ENCODE data around the gene RPS21.

The RPS21 gene

DNA sequence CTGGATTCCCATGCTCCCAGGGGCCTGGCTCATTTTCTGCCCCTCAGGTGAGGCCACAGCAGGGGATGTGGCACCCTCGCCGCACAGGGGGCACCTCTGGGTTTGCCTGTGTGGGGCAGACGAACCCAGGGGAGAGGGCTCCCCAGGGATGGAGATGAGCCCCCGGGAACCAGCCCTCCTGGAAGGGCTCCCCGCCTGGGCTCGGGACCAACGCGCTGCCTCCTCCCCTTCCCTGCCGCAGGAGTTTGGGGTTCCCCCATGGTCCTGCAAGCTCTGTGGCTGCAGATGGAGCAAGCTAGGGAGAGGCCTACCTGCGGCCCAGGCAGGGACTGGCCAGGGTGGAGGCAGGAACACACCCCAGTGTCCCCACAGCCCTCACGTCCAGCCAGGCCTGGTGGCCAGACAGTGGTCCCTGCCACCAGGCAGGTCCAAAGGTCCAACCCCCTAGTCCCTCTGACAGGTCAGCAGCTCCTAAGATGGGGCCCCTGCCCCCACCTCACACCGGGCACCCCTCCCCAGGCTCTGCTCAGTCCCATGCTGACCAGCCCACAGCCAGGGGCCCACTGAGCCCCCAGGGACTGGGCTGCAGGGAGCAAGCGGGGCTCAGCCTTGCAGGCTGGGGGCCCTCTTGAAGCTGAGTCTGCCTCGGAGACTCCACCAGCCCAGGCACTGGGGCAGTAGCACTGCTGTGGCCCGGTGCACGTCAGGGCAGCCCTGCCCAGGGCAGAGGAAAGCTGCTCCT lies 33.4 kb upstream of the RPS21 start:
- DNase-seq (ENCODE audit: extremely low spot score, insufficient read length, low read depth) (no peak), FAIRE-seq (no peak)

DNA sequence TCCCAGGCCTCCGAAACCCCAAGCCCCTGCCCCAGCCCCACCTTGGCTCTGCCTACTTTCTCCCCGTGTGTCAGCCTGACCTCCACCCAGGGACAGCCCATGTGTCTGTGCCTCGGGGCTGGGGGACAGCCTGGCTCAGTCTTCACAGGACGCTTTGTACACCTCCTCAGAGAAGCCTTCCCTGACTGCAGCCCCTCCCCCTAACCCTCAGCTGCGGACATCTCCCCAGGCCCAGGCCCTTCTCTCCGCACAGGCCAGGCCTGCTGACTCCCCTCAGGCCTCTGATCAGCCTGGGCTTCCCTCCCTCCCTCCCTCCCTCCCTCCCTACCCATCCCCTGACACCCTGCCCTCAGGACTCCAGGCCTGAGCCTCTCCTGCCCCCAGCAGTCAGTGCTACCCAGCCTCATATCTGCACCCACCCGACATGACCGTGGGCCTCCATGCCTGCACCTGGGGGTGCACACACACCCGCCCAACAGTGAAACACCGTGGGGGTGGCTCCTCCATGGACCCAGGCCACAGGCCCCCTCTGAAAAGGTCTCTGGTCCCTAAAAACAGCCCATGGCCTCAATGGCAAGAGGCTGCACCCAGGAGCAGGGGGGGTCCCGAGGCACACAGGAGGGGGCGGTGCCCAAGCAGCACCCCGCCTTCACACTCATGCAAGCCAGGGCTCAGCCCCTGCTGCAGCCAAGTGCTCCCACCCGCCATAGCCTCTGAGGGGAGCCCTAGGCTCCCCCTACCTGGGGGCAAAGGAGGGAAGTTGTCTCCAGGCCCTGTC lies 32.7 kb upstream of the RPS21 start:
- no peak for FAIRE-seq
- no peak for DNase-seq (ENCODE audit: extremely low spot score, insufficient read length, low read depth)

DNA sequence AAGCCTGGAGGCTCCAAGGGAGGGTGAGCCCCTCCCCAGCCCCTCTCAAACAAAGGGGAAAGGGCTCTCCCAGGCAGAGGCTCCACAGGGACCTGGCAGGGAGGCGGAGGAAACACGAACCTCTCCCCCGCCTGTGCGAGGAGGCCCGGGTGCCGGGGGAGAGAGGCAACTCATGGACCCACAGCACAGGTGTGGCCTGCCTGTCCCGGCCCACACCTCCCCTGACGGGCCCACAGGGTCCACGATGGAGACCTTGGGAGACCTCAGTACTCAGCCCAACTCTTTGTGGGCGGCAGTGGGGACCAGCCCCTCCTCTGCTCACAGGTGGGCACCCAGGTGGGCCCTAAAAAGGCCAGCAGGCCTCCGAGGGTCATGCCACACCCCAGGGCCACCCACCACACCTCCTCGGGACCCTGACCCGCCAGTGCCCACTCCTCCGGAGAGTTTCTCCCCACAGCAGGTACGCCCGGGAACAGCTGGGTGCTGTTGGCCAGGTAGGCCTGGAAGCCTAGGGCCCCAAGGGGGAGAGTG lies 32.0 kb upstream of the RPS21 start:
- FAIRE-seq (no peak), DNase-seq (ENCODE audit: extremely low spot score, insufficient read length, low read depth) (no peak)

DNA sequence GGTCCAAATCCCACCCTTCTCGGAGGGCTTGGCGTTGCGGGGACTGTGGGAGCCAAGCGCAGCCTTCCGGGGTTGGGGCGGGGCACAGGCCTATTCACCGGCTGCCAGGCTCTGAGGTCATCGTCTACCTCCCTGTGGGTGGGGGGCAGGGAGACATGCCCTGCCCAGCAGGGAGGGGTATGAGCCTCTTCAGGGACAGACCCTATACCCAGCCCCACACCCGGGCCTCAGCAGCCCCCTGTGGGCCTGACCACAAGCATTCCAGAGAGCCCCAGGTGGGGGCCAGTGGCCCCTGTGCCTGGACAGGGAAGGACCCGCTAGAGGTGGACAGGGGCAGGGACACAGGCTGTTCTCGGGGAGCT lies 31.4 kb upstream of the RPS21 start:
- FAIRE-seq (no peak), DNase-seq (ENCODE audit: extremely low spot score, insufficient read length, low read depth) (no peak)

DNA sequence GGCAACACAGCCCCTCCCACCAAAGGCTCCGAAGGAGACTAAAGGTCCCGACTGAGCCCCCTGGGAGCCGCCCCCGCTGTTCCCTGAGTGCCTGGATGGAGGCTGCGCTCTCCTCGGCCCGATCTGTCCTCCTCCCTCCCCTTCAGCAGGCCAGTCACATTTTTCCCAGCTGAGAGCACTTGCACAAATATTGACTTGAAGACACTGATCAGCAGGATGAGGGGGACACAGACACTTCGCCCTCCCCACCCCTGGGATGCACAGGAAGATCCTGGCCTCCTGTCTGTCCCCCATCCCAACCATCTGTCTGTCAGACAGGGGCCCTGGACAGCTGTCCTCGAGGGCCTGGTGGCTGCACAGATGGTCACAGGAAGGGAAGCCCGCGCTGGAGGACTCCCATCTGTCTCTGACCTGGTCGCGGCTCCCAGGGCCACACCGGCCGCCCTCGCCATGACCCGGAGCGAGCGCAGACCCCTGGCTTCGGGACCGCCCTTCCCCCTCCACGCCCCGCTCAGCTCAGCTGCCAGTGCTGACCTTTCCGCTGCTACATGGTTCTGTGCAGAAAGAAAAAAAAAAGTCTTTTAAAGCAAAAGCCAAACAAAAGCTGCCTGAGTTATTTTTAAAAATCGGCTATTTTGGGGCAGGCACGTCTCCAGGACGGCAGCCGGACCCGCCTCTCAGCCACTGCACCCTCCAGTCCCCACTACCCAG lies 30.9 kb upstream of the RPS21 start:
- DNase-seq (ENCODE audit: extremely low spot score, insufficient read length, low read depth) (no peak), FAIRE-seq (no peak)

DNA sequence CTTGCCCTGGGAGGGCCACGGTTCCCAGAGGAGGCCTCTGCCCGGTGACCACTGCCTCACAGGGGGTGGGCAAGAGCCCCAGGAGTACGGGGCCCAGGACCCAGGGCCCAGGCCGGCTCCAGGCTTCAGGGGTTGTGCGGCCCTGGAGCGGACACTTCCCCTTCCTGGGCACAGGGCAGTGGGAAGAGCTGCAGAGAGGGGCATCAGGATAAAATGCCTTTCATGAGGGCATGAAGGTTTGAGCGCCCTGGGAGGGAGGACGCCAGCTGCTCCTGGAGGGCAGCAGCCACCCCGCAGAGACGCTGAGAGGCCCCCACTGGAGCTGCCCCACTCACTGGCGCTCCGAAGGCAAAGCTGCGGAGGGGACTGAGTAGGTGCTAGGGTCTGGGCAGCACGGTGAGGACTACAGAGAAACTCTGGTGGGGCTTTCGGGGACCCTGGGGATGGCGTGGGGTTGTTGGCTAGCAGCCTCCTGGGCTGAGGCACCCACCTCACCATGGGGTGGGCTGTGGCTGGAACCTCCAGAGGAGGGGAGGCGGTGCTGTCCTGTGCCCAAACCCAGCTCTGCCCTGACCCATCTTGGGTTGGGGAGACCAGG lies 30.2 kb upstream of the RPS21 start:
- FAIRE-seq (no peak), DNase-seq (ENCODE audit: extremely low spot score, insufficient read length, low read depth) (no peak)

DNA sequence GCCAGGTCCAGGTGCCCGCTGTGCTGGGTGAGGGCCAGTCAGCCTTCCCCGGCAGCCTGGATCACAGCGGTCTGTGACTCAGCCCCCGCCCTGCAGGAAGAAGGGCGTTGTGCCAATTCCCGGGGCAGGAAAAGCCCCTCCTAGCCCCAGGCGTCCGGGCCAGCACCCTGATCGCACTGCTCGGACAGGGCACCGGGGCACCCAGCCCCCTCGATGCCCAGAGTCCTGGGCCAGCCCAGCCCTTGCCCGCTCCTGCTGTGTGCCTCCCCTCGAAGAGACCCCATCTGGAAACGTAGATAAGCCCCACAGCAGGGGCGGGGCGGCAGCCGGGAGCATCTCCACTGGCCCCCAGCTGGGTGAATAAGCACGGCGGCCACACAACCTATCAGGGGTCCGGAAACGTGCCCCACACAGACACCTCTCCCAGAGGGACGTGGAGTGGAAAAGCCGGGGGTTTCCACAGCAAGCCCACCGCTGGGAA lies 29.7 kb upstream of the RPS21 start:
- FAIRE-seq (no peak), DNase-seq (ENCODE audit: extremely low spot score, insufficient read length, low read depth) (no peak)

DNA sequence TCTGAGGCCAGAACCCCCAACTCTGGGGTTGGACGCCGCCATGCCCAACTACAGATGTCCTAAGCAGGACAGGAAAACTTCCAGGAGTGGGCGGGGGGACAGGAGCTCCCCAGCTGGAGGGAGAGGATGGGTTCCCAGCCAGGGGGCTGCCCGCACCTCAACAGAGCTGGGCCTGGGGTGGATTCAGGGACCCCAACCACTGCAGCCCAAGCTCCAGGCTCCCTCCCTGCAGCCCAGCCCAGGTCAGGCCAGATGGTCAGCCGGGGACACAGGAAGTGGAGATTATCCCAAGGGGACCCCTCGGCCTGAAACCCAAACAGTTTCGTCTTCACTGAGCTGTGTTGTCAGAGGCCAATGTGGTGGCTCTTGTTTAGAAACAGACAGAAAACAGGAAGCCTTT lies 29.2 kb upstream of the RPS21 start:
- DNase-seq (ENCODE audit: extremely low spot score, insufficient read length, low read depth) (no peak), FAIRE-seq (no peak)

DNA sequence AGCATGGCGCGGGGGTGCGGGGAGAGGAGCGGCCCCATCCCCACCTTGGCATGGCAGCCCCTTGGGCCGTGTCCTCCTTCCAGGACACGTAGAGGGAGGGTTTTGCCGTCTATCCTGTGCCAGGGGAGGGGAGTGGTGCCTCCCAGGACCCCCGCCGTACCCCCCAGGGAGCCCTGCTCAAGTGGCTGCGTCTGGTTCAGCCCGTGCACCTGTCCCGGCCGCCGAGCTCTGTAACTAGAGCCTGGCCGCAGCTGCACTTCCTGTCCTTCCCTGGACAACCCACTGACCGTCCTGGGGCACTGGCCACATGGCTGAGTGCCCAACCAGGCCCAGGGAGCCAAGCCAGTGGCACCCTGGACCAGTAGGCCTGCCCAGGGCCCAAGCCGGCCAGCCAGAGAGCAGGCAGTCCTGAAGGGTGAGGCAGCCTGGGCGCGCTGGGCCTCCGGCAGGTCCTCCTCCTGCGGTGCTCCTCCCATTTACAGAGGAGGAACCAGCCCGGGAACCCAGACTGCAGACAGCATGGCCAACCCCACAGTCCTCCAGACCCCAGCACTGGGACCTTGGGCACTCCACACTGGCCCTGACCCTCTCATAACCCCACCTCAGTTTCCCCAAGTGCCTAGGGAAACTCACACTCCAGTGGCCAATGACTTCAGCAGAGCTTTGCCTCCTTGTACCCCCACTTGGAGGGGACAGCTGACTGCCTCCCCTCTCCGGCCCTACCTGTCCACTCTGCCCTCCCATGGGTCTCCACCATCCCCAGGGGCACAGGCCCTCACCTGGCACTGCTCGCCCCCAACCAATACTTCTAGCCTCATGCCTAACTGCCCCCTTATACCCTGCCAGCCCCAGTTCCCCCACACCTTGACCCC lies 28.5 kb upstream of the RPS21 start:
- no peak for FAIRE-seq

DNA sequence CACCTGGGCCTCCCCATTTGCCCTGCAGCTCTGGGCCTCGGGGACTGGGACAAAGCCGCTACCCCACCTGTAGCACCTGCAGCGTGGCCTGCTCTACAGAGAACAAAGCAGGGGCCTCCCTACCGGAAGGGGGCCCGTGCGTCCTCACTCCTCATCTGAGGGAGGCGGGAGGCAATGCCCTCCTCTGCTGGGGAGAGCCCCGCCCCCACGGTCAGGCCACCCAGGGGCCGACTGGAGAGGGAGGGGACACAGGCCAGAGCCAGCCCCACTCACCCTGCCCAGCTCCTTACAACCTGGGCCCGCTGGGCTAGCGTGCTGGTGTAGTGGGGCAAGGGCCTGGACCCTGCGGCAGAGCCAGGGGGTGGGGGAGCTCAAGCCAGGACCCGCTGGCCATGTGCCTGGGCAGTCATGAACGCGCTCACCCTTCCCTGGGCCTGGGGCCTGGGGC lies 27.8 kb upstream of the RPS21 start:
- DNase-seq (ENCODE audit: extremely low spot score, insufficient read length, low read depth): no peak
- FAIRE-seq: no peak

More for the DNA sequence above, 28.5 kb upstream of the RPS21 start:
- no peak for DNase-seq (ENCODE audit: extremely low spot score, insufficient read length, low read depth)

DNA sequence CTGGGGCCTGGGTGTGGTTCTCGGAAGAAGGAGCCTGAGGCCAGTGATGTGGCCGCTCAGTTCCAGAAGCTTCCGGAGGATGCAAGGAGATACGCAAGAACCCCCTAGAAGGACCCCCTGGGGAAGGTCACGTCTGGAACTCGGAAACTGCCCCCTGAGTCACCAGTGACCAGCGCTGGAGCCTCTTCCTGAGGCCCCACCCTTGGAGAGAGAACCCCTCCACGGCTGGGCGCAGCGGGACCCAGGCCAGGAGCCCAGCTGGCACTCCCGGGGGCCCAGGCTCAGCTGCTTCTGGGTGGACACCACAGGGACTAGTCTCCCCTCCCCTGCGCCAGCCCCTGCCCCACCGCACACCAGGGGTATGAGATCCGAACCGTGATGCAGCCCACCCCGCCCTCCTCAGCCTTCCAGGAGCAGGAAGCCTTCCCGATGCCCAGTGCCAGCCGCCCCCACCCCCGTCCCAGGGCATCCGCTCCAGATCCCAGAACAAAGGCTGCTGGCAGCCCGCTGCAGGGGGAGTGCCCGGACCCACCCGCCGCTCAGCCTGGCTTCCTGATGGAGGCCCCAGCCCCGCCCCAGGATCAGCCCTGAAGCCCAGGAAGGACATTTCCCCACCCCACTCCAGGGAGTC lies 27.3 kb upstream of the RPS21 start:
- no peak for FAIRE-seq

DNA sequence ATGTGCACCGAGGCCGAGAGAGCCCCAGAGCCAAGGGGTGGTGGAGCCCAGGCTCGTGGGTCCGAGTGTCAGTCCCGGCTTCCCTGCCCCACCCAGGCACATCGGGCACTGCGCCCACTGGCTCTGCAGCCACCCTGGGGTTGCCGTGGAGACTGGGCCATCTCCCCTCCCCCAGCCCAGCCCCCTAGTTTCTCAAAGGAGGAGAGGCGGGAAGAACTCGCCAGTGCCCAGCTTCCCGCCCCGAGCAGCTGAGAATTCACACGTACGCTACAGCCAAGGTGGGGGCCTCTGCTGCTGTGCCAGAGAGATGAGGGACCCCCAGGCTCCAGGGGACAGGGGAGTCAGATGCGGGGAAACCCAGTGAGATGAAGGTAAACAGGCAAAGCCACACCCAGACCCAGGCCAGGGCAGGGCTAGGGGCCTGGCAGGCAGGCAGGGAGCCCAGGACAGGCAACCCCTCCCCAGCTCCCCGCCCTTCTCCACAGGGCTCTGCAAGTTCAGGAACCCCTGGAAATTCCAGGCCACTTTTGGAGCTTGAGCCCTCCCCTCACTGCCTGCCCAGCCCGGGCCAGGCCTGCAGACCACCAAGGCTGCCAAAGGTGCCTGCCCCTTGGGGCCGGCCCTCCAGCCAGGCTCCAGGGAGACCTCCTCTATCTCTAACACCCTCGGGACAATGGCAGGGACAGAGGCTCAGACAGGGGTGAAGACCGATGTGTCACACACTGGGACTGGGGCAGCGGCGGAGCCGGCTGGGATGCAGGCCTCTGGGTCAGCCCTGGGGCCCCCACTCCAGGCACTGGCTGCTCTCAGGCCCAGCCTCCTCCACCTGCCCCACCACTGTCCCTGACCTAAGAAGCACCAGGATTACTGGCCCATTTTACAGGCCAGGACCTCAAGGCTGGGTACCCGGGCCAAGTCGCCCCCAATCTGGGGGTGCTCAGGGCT lies 25.8 kb upstream of the RPS21 start:
- no peak for FAIRE-seq
- no peak for DNase-seq (ENCODE audit: extremely low spot score, insufficient read length, low read depth)

More for the DNA sequence above, 27.3 kb upstream of the RPS21 start:
- DNase-seq (ENCODE audit: extremely low spot score, insufficient read length, low read depth): no peak

DNA sequence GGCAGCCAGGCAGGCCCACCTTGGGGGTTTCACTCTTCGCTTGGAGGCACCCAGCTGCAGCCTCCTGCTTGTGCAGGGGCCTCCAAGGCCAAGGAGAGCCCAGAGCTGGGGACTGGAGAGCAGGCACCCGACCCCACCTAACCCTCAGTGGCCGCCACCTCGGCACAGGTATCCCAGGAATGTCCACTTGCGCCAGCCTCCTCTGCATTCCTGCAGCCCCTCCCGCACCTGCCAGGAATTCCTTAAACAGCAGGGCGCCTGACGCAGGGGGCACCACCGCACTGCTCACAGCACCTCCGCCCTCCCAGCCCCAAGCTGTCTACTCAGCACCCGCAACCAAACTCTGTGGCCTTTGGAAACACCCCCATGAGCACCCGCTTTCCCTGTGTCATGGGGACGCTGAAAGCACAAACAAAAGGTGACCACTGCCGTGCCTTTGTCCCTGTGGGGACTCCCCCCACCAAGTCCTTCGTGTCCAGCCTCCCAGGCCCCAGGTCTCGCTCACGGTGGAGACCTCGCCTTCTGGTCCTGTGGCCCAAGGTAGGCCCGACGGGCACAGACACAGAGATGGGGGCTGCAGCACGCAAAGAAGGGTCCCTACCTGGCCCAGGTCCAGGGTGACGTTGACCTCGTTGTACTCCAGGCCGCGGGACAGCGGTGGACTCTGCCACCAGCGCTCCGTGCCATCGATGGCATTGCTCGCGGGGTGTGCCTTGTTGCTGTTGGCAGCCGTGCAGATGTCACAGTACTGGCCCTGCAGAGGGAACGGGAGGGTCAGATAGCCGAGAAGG lies 24.9 kb upstream of the RPS21 start:
- no peak for FAIRE-seq

DNA sequence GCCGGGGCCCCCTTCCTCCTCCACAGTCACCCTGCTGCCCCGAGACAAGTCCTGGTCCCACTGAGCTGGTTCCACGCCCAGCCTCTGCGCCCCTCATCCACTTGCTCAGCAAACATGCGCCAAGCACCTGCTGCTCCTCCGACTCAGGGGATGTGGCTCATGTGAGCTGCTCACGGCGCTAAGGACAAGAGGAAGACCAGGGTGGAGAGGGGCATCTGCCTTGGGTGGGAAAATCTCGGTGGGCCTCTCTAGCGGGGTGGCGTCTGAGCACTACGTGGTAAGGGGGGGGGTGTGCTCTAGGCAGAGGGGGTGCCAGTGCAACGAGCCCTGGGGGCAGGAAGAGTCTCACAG lies 24.3 kb upstream of the RPS21 start:
- no peak for FAIRE-seq
- no peak for DNase-seq (ENCODE audit: extremely low spot score, insufficient read length, low read depth)

More for the DNA sequence above, 24.9 kb upstream of the RPS21 start:
- DNase-seq (ENCODE audit: extremely low spot score, insufficient read length, low read depth): no peak

DNA sequence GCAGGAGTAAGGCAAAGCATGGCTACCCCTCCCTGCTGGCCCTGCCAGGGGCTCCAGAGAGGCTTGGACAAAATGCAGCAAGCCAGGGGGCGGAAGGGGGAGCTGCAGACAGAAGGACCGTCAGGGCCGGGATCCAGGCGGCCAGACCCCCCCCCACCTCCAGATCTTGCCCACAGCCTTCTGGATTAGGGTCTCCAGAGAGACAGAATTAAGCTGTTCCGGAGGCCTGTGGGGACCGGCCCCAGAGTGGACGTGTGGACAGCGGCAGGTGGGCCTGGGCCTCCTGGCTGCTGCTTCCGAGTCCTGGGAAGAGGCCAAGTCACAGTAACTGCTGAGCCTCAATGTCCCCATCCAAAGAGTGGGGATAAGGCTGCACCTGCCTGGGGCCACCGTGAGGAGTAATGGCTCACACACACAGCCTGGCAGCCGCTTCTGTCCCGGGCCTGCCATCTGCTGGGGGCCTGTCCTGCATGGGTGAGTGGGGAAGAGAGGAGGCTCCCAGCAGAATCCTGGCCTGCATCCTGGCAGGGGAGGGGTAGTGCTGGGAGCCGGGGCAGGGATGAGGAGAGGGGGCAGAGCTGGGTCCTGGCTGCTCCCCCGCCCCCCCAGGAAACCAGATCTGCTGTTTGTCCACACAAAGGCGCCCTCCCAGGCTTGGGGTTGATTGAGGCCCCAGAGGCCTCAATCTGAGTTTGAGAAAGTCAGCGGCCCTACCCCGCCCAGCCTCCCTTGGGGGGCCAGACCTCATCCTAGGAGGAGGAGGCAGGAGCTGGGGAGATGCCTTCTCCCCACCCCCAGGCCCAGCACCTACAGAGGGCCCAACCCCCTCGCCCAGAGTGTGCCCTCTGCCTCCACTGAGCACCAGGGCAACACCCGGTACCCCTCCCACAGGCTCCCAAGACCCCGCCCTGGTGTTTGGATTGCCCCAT lies 23.6 kb upstream of the RPS21 start:
- FAIRE-seq: no peak
- DNase-seq (ENCODE audit: extremely low spot score, insufficient read length, low read depth): no peak

All from GM18507 (cell line).